ENCODE measurements around the gene RUVBL1.
A peak's percentile ranks its signal among the peaks of the same experiment; 100 is the strongest.
"Not testable (repeated sequence)": the region's sequence is repeated elsewhere in the genome, so short reads cannot be mapped to it uniquely, and the experiment has no call there.

The RUVBL1 gene

GRCh38 chr3:128123538-128124368 is at the start of gene RUVBL1:
RUVBL1 (minus strand) TSS chr3:128123812; CDS start chr3:128123724, 88 bp downstream.
- DNase-seq = peak; percentile 98

DNA sequence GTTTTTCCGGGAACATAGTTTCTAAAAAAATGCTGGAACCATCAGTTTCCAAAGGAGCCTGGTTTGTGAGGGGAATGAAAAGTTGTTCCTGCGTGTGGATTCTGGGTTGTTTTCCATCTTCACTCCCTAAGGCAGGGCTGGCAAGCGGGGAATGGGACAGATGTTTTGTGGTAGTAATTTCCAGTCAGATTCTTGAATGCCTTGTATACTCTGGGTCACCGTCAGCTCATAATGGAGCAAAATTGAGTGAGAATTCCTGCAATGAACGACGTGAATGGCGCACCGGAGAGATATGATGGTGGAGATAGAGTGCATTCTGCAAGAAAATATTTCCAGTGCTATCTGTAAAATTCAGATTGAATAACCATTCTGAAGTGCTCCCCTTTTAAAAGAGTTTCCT is 49.6 kb upstream of the RUVBL1 start:
- DNase-seq = no peak

GRCh38 chr3:128170866-128171516 is 47.4 kb upstream of the RUVBL1 start:
- DNase-seq = peak; percentile 69

- DNase-seq = no peak
Observed at GRCh38 chr3:128168836-128169235, 45.2 kb upstream of the RUVBL1 start.

GRCh38 chr3:128167973-128168674 is 44.5 kb upstream of the RUVBL1 start:
- DNase-seq = no peak

- DNase-seq = no peak
Observed at GRCh38 chr3:128167646-128167972, 44.0 kb upstream of the RUVBL1 start.

- DNase-seq = no peak
Observed at GRCh38 chr3:128166971-128167453, 43.4 kb upstream of the RUVBL1 start.

GRCh38 chr3:128163432-128163831 is 39.8 kb upstream of the RUVBL1 start:
- DNase-seq = no peak

- DNase-seq = no peak
Observed at GRCh38 chr3:128160661-128161060, 37.0 kb upstream of the RUVBL1 start.

- no peak for DNase-seq
Observed at GRCh38 chr3:128155616-128156360, 32.2 kb upstream of the RUVBL1 start.

- not testable (repeated sequence) for DNase-seq
Observed at GRCh38 chr3:128154354-128154753, 30.7 kb upstream of the RUVBL1 start.

GRCh38 chr3:128153156-128154041 is 29.8 kb upstream of the RUVBL1 start, which contains the start of gene EEFSEC:
EEFSEC (plus strand) TSS chr3:128153481; CDS start chr3:128153508, 27 bp downstream.
- peak; percentile 74 for DNase-seq

GRCh38 chr3:128152419-128153155 is 29.0 kb upstream of the RUVBL1 start:
- no peak for DNase-seq

DNA sequence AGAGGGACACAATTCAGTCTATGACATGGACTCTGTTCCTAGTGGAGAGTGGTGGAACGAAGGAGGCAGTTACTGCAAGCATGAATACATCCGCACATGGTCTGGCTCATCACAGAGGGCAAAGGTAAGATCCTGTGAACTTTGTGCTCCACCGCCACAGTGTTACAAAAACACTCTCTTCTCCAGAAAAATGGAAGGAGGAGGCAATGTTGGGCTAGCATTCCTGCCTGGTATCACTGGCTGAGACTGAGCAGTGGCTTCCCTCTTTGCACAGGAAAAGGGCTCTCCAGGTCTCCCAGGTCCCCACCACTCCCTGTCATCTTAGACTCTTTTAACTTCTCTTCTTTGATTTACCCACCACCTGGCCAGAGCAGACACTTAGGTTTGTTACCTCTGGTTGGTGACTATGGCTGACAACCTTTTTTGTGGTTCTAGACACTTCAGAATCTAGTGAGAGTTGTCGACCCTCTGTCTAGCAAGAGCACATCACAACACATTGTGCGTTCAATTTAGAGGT is 28.2 kb upstream of the RUVBL1 start:
- no peak for DNase-seq

DNA sequence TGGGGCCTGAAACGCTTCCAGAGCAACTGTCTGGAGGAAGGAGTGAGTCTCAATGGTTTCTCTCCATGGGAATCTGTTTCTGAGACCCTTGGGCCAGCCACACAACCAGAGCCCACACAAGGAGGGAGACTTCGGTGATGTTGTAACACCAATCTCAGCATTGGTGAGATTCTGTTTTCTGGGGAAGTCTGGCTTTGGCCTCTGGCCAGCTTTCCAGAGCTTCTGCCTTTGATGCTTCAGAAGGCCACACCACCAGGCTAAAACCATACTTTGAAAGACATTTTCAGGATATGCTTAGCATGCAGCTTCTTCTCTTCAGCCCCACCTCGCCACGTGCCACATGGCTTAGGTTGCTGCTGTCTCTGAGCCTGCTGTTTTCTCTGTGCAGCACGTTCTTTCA is 26.0 kb upstream of the RUVBL1 start:
- DNase-seq = no peak

- DNase-seq = no peak
Observed at GRCh38 chr3:128146201-128146600, 22.6 kb upstream of the RUVBL1 start.

DNA sequence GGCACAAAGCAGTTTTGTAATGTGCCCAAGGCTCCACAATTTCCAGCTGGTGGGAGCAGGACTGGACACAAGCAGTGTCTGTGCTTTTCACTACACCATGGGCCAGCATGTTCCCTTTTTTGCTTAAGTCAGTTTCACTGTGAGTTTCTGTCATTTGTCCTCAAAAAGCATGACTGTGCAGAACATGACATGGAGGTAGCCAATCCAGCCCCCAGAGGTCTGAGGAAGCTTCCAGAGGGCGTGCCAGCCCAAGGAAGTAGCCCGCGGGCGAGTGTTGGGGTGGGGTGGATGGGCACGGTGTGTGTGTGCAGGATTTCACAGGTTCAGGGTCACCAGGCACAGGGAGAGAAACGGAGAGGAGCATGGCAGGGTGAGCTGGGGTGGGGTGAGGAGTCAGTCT is 21.7 kb upstream of the RUVBL1 start:
- no peak for DNase-seq

- no peak for DNase-seq
Observed at GRCh38 chr3:128144512-128145187, 21.0 kb upstream of the RUVBL1 start.

GRCh38 chr3:128143496-128143895 is 19.9 kb upstream of the RUVBL1 start:
- DNase-seq = no peak

DNA sequence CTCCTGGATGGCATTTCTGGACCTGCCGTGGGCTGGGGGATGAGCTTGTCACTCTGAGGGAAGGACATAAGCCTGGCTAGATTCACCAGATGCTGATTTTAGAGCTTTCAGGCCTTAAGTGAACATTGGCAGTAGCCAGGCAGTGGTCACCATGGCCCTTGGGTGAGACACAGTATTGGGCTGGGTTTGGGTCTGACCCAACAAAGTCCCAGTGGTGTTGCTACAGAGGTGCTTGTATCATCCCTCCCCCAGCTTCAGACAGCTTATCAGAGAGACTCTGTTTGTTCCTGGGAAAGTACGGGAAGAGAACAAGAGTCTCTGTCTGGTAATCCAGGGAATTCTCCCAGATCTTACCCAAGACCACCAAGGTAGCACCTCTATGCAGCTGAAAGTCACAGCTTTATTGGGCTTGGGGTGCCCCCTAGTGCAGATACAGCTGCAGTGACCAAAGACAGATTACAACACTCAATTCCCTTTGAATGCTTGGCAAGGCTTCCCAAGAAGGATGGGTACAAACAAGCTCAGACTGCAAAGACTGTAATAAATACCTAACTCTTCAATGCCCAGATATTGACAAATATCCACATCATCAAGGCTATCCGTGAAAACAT is 9.8 kb upstream of the RUVBL1 start:
- DNase-seq = no peak
